Limb (tissue), 2 donors: ENCODE measurements around the gene IMPACT.

Experiments
- DNase-seq, 2 donors: peaks; one replicate each; pipeline ENCODE4 v3.0.0-alpha.2; 2016; ENCODE audit errors: extremely low spot score in 2 of 2

IMPACT gene

GRCh38 chr18:24420551-24420950 lies 5.9 kb upstream of the IMPACT start:
- no peak for DNase-seq

DNA sequence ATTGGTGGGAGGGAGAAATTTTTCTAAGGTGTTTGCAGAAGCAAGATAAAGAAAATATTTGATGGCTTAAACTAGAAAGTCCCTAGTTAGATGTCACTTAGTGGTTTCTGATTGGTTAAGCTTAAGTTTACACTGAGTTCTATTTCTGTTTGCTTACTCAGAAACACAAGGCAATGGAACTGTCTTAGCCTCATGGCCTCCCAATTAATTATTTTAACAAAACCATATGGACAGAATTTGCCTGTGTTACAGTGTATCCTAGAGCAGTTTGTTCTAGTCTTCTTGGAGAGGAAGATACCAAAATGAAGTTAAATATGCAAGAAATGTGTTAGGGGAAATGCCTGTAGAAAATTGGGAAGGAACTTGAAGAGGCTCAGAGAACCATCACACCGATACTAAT lies 4.6 kb upstream of the IMPACT start:
- no peak for DNase-seq

DNA sequence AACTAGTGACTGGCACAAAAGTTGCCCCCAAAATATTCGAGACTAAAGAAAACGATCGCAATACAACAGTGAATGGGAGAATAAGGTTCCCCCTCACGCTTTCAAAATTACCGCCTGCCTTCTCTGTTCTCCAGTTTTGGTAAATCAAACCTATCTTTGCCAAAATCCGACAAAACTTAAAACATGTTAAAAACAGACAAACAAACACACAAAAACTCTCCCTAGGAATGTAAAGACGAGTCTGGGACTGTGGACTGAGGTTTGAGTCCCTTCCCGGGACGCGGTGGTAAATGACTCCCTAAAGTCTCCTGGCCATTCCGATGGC lies 435 bp upstream of the IMPACT start:
- DNase-seq = no peak

DNA sequence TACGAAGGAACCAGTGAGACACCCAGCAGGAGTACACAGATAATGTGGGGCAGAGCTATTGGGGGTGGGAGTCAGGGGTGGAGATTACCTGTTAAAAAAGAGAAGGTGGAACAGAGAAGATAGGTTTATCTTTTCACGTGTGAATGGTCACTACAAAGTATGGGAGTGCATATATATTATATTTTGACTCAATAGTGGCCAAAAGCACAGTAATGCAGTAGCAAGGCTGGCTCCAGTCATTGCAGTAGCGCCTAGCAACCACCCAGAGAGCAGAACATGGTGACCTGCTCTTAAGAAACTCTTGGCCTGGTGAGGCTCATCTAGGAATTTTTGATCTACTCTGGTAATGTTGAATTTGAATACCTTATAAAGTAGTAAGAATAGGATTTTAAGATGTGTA lies 1.0 kb downstream of the IMPACT start:
- DNase-seq = peak in 1 of 2 donors; percentile 26

DNA sequence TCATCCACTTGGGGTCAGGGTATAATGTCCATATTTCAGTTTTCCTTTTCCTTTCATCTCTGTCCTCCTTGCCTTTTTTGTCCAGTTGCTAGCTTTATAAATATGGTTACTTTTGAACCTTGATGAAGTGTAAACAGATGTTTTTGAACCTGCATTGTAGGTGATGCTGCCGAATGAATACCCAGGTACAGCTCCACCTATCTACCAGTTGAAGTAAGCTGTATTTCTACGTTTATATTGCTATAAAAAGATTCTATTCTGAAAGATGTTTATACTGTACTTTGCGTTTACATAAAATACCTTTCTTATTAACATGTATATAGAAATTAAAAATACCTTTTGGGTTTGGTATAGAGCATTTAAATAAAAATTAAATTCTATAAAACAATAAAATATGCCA lies 2.2 kb downstream of the IMPACT start:
- no peak for DNase-seq

- DNase-seq = no peak
These were observed 2.7 kb downstream of the IMPACT start for GRCh38 chr18:24429188-24429587.

GRCh38 chr18:24432618-24433017 lies 6.1 kb downstream of the IMPACT start:
- DNase-seq = no peak

DNA sequence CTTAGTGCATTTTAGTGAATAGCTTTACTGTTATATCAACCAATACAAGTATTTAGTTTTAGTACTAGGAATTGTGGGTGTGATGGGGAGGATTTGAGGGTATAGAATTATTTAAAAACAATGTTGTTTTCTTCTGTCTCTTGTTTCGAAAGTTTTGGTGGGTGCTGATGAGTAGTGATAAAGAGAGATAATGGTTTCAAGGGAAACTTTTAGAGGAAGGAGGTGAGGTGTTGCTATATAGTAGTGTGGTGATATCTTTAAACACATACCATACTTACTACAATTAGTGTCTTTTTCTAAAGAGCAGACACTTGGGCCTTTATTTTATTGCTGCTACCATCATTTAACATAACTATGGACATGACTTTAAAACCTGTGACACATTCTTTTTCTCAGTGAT lies 10.5 kb downstream of the IMPACT start:
- no peak for DNase-seq

DNA sequence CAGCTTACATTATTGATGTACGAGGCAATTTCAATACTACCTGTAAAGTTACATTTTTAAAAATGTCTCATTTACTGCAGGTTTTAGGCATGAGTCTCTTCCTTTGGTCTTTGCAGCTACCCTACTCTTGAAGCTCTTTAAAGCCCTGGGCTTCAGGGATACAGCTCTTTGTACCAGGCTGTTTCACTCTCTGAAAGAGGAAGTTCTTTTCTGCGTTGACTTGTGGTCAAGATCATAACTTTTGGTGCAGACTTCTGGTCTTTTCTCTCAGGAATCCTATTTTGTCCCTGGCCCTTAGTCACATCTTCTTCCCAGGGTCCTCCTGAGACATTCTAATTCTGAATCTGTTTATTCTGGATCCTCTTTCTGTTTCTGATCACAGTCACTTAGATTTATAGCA lies 17.4 kb downstream of the IMPACT start:
- DNase-seq = no peak

GRCh38 chr18:24446453-24446852 lies 20.0 kb downstream of the IMPACT start:
- DNase-seq = no peak

DNA sequence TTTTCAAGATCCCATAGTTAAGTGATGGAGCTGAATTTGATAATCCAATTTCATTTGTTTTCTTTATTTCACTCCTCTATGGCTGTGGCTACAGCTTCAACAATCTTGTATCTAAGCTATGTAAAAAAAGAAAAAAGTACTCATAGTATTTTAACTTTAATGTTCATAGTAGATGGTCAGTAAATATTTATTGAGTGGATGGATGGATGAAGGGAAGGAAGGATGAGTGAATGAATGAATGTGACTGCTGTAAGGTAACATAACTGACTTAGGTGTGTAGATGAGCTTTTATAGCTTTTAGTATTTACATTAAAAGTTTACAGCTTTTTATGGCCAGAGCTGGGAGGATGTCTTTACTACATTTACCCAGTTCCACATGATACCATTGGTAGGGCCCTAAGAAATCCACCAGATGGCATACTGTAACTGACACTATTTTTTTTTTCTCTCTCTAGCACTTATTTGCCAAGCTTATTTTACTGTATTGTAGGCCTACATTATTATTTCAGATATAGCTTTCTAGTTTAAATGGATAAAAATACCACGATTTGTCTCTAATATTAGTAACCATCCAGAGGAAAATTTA lies 20.6 kb downstream of the IMPACT start:
- DNase-seq = no peak

DNA sequence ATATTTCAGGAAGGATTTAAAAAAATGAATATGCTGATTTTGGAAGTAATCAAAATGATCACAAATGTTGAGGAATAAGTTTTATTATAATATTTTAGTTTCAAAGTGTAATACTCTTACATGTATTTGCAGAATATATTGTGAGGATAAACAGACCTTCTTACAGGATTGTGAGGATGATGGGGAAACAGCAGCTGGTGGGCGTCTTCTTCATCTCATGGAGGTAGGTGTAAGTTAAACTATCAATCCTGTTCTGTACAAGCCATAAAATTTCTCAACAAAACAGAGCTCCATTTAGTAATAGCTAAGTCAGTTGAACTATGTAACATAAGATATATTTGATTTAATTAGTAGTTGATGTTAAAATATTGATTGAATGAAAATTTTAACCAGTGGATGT lies 21.5 kb downstream of the IMPACT start:
- no peak for DNase-seq

- DNase-seq = no peak
These were observed 30.1 kb downstream of the IMPACT start for GRCh38 chr18:24456549-24456948.

- no peak for DNase-seq
These were observed 33.3 kb downstream of the IMPACT start for GRCh38 chr18:24459772-24460171.

DNA sequence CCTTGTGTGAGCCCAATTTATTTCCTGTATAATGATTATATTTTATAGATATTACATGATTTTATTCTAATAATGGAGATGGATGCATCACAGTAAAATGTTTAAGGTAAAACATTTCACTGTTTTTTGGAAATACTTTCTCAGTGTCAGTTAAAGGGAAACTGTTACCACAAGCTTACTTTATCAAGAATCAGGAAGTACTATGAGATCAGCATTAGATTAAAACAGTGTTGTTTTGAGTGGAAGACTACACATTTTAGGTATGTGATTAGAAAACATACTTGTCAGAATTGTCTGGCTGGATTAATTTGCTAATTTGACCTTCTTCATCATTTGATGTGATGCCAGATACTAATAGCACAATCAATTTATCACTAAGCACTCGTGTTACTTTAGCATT lies 33.9 kb downstream of the IMPACT start, which contains the start of gene HRH4:
HRH4 (plus strand) TSS at position 250 of the 400 bp plus-strand sequence; CDS start at position 342, 92 bp downstream.
- no peak for DNase-seq

- DNase-seq = no peak
These were observed 35.5 kb downstream of the IMPACT start for GRCh38 chr18:24461996-24462395.

DNA sequence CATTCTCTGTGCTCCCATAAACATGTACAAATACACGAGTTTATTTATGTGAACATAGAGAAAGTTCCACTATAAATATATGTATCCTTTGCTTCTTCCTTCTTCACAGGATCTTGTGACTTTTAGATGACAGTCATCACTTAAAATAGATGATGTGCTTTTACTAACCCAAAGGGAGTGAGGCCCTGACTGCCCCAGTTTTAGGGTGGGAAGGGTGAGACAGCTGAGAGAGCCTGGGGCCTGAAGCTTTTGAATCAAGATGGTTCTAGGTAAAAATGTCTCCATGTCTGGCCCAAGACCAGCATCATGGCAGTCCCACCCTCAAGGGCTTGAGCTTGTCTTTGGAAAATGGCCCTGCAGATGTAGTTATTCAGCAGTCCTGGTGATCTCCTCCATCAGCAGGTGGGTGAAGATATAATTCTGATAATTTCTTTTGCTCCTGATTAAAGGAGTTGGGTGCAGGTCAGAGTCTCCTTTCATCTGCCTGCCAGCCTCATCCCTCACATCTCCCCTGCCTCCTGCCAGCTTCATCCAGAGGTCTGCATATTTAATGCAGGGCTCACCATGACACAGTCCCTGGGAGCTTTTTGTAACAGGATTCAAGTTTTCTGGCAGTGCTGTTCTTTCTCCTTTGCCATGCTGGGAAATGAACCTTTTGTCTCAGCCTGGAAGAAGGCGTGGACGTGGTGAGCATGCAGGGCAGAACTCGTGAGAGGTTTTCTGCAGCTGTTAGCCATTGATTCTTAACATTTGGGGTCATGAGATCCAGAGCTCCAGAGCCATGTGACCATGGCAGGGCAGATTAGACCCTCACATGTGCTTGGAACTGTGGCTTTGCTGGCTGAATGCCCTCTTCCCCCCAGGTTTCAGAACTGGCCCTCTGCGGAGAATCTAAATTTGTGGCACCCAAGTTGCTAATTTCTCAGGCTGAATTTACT lies 36.6 kb downstream of the IMPACT start:
- no peak for DNase-seq

DNA sequence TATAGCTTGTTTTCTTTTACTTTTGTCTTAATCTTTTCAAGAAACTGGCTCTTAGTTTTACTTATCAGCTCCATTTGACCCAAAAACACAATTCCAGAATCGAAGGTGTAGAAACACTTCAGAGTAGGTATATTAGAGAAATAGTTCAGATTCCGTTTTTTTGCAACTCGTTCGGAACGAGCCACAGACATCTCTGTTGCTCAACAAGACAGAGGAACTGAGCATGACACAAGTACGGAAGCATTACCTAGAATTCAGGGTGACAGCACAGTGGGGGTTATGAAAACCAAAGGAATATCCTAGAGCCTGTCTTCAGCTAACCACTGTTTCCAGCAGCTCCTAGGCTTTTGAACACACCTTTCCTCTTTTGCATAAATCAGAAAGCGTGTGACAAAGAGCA lies 39.0 kb downstream of the IMPACT start:
- no peak for DNase-seq

DNA sequence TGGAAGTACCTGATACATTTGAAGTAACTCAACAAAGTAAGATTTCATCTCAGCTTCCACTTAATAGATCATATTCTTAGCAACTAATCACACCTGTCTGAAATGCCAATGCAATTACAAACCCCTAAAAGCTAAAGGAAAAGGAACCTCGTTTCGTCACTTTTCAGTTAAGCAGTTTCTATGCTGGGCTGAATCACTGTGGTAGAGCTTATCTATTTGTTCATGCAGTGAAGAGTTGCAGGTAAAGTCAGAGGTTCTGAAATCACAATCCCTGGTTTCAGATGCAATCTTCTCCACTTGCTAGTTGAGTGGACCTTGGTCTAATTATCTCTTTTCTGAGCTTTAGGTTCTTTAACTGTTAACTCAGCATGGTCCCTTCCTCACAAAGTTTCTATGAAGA lies 40.3 kb downstream of the IMPACT start:
- DNase-seq = no peak

- no peak for DNase-seq
These were observed 43.6 kb downstream of the IMPACT start for GRCh38 chr18:24470022-24470618.

DNA sequence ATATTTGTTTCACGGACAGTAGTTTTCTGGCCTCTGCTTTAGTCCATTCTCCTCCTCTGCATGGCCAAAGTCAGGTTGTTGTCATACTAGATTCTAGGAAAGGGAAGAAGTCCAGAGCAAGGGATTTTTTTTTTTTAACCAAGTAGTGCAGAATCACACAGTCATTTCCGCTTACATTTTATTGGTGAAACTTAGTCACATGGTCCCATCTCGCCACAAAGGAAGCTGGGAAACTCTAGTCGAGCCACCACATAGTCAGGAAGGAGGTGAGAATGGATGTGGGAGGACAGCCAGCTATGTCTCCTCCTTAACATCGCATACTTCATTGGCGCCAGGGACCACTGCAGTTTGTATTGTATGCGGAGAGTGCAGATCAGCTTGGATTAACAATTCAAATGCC lies 44.3 kb downstream of the IMPACT start:
- no peak for DNase-seq

GRCh38 chr18:24472591-24472990 lies 46.1 kb downstream of the IMPACT start:
- DNase-seq = no peak

GRCh38 chr18:24474406-24474805 lies 47.9 kb downstream of the IMPACT start:
- DNase-seq = no peak
